HuH-7.5 (cell line): ENCODE results near the gene ATP8B1.
"Not testable (repeated sequence)": the region's sequence is repeated elsewhere in the genome, so short reads cannot be mapped to it uniquely, and the experiment has no call there.

Experiments used
- DNase-seq: peaks from one replicate; pipeline ENCODE4 v3.0.0; 2011; ENCODE audit warnings: low spot score

Gene ATP8B1

GRCh38 chr18:57660961-57661360 lies 142.2 kb downstream of the ATP8B1 start:
- no peak for DNase-seq

DNA sequence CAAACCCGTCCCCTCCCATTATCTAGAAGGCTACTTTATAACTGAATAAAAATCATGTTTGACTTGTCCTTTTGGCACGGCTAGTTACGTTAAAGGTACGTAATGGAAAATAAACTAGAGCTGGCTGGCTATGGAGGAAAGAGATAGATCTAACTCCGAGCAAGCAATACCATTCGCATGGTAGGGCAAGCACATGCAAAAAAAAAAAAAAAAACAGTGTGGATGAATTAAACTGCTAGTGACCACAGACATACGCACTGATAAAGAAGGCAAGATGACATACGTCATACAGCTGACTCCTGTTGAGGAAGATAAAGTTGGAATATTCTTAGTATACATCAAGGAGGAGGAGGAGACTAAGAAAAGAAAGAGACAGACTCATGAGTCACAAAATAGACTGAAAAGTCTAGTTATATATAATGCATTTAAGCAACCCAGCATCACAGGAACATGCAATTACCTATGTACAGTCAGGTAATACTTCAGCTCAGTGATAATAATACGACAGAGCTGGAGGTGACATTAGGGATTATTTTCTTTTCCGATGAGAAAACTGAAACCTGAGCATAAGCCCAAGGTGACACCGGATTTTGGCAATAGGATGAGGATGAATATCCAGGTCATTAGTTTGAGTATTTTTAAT lies 143.5 kb downstream of the ATP8B1 start:
- DNase-seq: no peak

DNA sequence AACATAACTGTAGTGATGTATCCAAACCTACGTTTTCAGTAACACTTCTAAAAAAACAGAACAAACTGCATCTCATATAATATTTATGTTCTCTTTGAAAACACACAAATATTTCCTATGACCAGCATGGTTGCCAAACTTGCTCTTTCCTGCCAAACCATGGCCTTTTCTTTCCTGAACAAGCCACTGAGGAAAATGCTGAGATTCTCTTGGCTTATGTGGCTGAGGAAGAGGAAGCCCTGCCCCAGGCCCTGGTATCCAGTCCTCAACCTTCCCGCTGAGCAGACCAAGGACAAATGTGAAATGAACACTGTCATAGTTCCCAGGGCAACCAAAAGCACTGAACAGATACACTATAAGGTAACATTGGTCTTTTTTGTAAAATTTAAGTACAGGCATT lies 145.6 kb downstream of the ATP8B1 start:
- no peak for DNase-seq

GRCh38 chr18:57655740-57656139 lies 147.4 kb downstream of the ATP8B1 start:
- no peak for DNase-seq

GRCh38 chr18:57651914-57652313 lies 151.2 kb downstream of the ATP8B1 start:
- DNase-seq: no peak

GRCh38 chr18:57649556-57650500 lies 153.3 kb downstream of the ATP8B1 start:
- no peak for DNase-seq

DNA sequence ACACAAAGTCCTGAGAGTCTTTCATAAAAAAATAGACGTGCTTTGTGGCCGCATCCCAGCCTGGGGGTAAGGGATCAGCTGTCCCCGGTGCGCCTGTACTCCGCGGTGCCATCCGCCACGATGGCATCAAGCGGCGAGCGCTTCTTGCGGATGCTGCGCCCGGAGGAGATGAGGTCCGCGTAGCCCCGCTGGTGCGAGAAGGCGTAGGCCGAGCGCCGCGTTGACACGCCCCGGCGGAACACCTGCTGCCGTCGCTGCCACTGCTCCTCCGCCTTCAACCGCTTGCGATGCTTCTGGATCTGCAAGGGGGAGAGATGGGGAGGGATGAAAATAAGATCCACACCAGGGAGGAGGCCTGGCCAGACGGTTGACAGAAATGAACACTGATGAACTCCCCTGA lies 154.7 kb downstream of the ATP8B1 start:
- DNase-seq: no peak

DNA sequence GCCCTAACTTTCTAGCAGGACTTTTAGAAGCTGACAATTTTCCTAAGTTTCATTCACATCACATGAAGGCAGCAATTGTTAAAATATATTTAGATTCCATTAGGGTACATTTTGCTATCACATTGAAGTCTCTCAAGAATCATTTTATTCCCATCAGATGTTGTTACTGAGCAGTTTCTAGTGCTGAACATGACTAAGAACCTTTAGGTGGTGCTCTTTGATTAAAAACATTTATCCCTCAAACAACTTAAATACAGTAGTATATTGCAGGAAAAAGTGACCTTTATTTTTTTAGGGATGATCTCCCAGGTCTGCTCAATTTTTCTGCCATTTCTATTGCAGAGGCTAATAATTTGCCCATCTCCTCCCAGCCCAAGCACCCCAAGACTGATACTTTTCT lies 158.6 kb downstream of the ATP8B1 start:
- DNase-seq: no peak

DNA sequence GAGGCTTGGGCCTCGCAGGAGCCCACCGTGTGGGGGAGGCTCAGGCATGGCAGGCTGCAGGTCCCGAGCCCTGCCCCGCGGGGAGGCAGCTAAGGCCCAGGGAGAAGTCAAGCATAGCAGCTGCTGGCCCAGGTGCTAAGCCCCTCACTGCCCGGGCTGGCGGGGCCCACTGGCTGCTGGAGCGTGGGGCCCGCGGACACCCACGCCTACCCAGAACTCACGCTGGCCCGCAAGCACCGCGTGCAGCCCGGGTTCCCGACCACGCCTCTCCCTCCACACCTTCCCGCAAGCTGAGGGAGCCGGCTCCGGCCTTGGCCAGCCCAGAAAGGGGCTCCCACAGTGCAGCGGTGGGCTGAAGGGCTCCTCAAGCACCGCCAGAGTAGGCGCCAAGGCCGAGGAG lies 159.4 kb downstream of the ATP8B1 start:
- DNase-seq: not testable (repeated sequence)

DNA sequence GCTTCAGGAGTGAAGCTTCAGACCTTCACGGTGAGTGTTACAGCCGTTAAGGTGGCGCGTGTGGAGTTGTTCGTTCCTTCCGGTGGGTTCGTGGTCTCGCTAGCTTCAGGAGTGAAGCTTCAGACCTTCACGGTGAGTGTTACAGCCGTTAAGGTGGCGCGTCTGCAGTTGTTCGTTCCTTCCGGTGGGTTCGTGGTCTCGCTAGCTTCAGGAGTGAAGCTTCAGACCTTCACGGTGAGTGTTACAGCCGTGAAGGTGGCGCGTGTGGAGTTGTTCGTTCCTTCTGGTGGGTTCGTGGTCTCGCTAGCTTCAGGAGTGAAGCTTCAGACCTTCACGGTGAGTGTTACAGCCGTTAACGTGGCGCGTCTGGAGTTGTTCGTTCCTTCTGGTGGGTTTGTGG lies 160.7 kb downstream of the ATP8B1 start:
- not testable (repeated sequence) for DNase-seq

DNA sequence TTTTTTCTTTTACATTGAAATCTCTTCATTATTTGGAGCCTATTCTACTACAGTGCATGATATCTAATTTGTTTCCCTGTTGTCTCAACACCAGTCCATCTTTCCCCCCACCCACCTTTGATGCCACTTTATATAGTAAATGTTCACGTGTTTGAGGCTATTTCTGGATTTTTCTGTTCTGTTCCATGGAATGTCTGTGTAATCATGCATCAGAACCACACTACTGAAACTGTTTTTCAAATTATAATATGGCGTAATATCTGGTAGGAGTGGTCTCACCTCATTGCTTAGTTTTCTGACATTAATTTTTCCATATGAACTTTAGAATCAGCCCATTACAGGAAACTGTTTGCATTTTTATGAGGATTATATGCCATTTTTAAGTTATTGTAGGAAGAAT lies 162.4 kb downstream of the ATP8B1 start:
- DNase-seq: no peak

DNA sequence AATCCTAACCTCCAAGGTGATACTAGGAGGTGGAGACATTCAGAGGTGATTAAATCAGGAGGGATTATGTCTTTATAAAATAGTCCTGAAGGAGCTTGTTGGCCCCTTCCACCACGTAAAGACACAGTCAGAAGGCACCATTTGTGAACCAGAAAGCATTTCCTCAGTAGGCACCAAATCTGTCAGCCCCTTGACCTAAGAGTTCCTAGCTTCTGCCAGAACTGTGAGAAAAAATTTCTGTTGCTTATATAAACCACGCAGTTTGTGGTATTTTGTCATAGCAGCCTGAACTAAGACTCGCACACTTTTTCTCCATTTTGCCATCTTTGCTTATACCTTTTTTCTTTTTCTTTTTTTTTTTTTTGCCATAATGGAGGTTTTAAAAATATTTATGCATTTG lies 162.9 kb downstream of the ATP8B1 start:
- no peak for DNase-seq

DNA sequence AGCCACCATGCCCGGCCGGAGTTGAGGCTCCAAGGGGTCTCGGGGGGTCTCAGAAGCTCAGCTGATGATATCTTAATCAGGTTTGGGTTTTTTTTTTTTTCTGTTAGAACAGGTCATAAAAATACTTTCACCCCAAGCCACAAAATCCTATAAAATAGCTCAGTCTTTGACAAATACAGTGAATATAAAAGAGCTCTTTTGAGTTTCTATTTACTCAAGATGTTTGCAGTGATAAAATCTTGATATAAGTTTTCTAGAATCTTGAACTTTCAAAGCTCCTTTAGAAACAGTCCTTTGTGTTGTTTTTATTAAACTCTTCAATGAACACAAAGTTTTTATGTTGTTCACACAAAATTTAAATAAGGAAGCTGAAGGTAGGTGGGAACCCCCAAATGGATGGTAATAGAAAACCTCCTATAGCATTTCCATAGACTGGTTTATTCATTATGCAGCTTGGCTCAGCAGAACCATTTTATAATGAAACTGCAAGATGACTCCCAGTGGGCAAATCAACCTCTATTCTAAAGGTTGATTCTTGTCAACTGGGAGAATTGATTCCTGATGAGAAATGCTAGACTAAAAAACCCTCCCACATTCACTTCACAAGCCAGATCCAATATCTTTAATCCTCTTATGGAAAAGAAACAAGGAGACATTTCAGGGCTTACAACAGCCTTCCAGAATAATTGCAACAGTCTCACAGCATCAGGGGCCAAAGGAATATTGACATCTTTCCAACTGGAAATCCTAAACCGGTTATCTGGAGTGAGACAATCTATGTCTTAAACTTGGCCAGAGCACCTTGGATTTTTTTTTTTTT lies 167.9 kb downstream of the ATP8B1 start:
- no peak for DNase-seq

- no peak for DNase-seq
These were observed 171.4 kb downstream of the ATP8B1 start for GRCh38 chr18:57631697-57632096.

DNA sequence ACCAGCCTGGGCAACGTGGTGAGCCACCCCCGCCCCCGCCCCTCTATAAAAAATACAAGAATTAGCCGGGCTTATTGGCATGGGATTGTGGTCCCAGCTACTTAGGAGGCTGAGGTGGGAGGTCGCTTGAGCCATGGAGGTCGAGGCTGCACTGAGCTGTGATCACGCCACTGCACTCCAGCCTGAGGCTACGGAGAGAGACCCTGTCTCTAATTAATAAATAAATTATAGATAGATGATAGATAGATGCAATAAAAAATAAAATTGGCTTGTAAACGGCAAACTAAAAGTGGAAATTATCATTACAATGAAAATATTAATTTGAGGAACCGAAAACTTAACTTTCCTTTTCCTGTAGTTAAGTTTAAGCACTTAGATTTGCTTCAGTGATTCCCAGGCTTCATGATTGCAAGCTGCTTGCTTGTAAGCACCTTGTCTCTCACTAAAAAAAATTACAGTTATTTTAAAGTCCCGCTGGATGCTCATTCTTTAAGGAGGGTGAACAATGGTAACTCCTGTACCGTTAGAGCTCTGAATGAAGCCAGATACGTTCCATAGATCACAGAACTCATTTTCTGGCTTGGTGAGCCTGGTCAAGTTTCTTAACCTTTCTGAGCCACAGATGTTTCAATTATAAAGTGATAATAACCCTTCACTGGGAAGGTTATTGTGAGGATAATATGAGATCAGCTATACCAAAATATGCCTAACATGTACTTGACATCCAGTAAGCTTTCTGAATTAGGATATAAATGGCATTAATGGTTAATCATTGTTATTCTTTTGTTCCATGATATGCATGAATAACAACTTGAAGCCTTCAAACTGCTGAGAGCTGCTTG lies 172.1 kb downstream of the ATP8B1 start:
- no peak for DNase-seq

DNA sequence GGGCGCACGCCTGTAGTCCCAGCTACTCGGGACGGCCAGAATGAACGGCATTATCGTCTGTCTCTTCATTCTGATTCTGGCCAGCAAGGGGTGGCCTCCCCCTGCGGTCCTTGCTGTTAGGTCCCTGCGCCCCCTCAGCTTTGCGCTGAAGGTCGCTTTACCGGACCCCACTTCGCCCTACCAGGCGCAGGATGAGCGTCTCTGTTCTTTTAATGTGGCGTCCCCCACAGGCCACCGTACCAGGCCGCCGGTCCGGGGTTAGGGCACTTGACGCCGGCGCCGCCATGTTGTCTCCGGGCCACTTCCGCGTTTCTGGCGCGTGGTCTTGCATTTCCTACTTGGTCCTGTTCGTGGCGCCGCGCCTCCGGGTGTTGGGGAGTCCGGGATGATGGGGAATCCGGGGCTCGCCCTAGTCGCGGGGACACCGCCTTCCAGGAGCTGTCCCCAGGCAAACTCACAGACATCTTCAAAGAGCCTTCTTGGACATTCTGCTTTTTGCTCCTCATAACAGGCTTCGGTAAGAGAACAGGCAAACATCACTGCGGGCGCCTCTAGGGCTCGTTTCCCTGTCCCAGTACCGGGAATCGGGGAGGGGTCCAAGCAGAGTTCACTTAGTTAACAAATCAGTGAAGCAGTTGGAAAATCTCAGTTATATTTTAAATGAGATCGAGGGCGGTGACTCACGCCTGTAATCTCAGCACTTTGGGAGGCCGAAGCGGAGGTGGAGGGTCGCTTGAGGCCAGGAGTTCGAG lies 172.9 kb downstream of the ATP8B1 start:
- peak; percentile 87 for DNase-seq

- no peak for DNase-seq
These were observed 173.7 kb downstream of the ATP8B1 start for GRCh38 chr18:57629422-57629821.

DNA sequence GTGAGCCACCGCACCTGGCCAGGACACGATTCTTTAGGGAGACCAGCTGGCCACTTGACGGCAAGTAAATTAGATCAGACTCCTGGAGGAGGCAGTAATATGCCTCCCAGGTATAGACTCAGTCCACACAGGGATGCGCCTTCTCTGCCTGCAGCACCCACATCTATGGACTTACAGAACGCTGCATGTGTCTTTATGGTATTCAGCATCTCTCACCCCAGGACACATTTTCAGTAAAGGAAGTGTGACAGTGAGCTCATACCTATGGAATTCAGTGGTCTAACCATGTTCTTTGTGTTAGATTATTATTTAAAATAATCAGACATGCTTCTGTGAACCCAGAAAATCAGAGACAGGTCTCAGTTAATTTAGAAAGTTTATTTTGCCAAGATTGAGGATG lies 175.6 kb downstream of the ATP8B1 start:
- DNase-seq: no peak

GRCh38 chr18:57624988-57625387 lies 178.1 kb downstream of the ATP8B1 start:
- no peak for DNase-seq

DNA sequence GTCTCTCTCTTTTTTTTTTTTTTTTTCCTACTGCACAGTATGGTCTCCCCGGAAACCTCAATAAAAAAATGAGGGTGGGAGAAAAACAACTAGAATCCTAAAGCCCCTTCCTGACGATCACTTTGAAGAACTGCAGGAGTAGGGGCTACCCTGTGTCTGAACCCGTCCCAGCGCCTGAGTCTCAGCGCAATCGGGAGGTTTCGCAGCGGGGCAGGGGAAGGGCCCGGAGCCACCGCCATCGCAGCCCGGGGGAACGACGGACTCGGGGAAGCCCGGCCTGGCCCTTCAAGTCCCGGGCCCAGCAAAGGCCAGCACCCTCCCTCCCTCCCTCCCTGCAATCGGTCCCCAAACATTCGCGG lies 181.9 kb downstream of the ATP8B1 start:
- no peak for DNase-seq

DNA sequence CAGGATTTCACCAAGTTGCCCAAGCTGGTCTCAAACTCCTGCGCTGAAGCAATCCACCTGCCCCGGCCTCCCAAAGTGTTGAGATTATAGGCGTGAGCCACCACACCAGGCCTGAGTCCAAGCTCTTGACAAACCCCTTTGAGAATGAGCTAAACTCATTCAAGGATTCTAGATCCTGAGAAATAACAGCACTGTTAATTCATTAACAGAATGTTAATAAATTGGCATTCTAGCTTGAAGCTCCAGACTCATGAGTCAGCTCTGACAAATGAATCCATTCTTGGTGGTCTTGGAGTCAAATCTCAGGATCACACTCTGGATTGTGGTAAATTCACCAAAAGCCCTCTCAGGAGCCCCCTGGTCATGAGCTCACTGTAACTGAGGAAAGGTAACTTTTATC lies 183.2 kb downstream of the ATP8B1 start:
- DNase-seq: no peak
